HG02798 (cell line): ENCODE results near the gene TMEM54.

Source experiments
- ATAC-seq: cut with Tn5 transposase; IDR thresholded peaks from one replicate; pipeline ENCODE4 v1.9.1; 2021; ENCODE audit warnings: mild to moderate bottlenecking; ENCODE audit not compliant: unreplicated experiment, poor library complexity

The TMEM54 gene

DNA sequence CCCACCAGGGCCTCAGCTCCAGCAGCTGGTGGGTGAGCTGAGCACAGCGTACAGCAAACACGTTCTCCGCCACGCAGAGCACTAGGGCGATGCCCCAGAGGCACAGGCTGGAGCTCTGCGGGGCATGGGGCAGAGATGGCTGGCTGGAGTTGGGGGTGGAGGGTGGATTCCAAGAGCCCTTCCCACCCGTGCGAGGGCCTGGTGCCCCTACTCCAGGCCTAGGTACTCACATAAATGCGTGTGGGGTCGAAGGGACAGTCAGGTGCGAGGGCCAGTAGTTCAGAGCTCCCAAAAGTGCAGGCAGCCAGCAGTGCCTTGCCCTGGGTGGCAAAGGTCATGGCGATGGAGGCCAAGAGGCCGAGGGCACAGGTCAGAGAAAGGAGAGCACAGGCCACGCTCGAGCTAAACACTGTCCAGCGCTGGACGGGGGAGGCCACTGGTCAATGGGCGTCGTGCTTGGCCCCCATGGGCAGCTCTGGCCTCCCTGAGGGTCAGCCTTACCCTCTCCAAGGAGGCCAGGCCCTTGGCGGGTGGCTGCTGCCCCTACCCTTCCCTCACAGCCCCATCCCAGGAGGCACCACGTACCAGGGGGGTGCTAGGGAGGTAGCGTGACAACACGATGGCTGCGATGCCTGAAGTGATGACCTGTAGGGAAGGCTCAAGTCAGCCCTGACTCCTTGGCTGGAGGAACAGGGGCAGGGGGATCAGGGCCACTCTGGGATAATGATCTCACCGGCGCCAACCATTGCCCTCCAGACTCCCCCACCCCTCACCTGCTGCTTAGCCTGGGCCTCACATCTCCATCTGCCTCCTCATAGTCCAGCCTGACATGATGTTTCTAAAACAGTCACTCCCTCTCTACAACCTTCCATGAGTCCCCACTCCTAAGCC, 5.6 kb downstream of the TMEM54 start:
- no peak for ATAC-seq

DNA sequence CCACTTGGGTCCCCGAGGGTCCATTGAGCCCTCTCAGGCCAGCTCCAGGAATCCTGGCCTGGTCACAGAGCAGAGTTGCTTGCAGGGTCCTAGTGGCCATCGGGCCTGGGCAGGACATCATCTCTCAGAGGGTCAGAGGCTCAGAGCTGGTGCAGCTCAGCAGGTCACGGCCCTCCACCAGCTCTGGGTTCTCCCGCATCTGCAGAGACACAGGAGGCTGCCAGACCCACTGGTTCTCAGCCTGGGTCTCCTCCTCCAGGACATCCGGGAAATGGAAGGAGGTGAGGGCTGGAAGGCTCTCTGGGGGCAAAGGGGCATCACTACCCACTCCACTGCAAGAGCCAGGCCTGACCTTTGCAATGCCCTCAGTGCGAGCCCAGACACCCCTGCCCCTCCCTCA, 6.5 kb downstream of the TMEM54 start:
- ATAC-seq = no peak

DNA sequence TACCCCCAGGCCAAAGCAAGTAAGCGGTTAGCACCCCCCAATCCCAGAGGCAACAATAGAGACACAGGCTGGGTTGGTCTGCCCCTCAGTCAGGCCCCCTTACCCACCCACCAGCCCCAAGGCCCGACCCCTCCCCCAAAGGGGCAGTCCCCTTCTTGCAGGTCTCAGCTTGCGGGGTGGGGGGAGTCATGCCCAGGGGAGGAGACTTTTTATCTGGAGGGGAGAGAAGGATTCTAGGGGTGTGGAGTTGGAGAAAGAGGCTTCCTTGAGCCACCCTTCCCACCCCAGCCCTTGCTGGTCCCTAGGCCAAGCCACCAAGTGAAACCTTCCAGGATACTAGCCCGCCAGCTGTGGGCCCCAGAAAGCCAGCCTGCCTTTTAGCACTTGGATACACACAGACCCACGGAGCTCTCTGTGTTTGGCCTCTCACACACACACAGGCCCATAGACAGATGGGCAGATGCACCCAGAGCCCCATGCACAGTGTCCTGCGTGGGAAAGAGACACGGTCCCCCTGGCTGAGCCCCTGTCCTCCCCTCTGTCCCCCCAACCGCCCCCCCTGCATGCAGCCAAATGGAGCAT, 7.1 kb downstream of the TMEM54 start:
- no peak for ATAC-seq

DNA sequence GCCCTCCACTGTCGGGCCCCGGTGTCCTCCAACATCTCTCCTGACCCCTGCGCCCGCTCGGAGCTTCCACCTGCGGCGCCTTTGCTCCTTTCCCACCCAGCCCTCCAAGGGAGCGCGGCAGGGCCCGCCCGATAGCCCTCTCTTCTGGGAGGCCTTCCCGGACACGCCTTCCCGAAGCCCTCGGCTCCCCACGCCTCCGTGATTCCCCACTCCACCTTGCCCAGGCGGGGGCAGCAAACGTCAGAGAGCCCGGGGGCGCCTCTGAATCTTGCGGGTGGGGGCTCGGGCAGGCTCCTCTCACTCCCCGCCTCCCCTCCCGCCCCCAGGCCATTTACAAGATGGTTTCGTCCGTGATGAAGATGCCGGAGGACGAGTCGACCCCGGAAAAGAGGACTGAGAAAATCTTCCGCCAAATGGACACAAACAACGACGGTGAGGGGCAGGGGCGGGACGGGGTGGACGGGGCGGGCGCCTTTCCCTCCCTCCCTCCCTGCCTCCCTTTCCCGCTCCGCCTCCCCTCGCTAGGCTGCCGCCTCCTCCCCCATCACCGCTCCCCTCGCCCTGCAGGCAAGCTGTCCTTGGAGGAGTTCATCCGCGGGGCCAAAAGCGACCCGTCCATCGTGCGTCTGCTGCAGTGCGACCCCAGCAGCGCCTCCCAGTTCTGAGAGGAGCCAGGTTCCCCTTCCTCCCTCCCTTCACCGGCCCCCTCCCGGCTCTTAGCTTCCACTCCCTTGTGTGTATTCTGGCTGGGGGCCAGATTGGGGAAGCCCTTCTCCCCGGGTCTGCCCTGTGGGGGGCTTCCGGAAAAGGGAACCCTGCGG, 7.8 kb downstream of the TMEM54 start:
- no peak for ATAC-seq

DNA sequence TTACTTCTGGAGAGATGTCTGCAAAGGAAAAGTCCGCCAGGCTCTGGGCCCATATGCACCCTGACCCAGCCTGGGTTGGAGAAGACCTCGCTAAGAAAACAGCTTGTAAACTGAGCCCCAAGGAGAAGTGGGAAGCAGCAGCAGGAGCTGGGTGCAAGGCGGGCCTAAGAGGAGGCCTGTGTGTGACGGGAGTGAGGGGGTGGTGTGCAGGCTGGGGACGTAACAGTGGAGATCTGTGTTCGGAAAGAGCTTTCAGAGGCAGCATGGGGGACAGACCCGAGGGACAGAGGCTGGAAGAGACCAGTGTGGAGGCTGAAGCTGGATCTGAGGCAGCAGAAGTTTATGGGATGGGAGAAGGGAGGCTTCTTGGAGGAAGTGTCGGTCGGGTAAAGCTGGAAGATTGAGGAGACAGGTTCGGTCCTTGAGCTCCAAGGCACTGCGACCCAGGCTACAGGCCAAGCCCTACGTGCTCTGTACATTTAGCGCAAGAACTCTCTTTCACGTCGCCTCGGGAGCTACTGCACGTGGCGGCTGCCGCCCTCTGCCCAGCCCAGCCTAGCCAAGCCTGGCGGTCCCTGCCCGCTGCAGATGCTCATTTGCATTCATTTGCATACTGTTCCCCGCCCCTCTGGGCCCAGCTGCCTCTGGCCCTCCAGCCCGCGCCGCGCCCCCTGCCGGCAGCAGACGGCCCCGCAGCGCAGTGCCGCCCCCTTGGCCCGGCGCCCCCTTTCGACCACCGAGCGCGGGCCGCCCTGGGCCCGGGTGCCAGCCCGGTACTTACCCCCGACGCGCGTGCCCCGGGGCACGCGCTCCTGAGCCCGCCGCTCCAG, 8.6 kb downstream of the TMEM54 start:
- no peak for ATAC-seq

DNA sequence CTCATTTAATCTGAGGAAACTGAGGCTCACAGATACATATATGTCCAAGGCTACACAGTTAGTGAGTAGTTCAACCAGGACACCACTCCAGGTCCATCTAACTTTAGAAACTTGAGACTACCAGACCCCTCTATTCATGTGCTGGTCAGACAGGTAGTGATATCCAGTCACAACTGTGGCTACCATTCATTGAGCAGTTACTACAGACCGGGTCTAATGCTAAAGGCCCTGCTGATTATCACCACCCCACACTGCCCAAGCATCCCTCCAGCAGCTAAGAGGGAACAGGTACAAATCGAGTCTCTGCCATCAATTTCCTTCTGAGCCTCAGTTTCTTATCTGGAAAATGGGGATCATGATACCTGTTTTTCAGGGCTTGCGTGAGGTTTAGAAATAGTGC, 9.6 kb downstream of the TMEM54 start:
- no peak for ATAC-seq

DNA sequence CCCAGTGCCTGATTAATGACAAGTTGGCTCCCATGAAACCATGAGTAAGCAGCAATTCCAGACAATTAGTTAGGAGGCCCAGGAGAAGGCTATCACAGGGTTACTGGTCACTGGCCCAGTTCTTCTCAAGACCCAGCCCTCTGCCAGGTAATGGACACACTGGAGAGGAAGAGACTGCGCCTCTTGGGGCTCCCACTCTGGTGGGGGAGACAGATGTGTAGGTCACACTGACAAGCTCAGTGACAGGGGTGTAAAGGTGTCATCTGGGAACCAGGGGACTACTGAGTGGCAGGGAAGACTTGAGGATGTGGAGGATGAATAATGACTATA, 10.0 kb downstream of the TMEM54 start:
- ATAC-seq = no peak

DNA sequence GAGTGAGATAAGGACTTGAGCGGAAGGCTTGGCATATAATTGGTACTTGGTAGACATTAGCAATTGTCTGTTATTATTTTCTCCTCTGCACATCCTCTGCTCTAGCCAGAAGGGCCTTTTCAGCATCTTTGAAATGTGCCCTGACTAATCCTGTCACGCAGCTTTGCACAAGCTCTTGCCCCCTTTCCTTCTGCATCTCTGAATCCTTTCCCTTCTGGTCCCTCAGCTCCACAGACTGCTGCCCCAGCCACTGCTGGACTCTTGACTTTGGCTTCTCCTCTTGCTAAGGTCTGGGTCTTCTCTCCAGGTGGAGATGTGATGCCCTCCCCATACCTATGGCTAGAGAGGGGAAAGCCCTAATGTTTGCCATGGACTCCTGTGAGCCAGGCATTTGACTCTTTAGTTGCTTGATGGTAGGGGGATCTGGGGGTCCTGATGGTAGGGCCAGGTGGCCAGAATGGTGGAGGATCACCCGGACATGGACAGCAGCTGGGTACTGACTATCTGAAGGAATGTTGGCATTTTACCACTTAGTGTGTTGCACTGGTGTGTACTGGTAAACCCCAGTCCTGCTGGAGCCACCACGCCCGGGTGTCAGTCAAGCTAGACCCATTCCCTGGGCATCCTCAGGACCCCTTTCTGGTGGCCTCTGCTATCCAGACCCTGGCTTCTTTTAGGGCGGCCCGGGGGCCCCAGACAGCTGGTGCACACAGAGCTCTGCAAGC, 10.5 kb downstream of the TMEM54 start:
- ATAC-seq = no peak

DNA sequence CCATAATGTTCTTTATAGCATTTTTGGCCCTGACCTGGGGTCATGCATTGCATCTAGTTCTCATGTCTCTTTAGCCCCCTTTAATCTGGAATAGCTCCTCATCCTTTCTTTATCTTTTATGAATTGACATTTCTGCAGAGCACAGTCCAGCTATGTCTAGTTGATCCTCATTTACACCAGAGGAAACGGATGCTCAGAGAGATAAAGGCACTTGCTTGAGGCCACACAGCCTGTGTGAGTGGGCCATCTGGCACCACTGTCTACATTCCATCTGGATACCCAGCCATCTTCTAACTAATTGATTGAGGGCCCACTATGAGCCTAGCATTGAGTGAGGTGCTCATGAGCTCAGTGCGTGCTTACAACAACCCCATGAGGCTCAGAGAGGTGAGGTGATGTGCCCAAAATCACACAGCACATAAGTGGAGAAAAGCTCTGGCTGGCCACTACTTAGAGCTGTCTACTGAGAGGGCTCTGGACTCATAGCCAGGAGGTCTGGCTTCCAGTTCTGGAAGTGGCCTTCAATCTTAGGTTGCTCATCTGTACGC, 11.4 kb downstream of the TMEM54 start:
- no peak for ATAC-seq

DNA sequence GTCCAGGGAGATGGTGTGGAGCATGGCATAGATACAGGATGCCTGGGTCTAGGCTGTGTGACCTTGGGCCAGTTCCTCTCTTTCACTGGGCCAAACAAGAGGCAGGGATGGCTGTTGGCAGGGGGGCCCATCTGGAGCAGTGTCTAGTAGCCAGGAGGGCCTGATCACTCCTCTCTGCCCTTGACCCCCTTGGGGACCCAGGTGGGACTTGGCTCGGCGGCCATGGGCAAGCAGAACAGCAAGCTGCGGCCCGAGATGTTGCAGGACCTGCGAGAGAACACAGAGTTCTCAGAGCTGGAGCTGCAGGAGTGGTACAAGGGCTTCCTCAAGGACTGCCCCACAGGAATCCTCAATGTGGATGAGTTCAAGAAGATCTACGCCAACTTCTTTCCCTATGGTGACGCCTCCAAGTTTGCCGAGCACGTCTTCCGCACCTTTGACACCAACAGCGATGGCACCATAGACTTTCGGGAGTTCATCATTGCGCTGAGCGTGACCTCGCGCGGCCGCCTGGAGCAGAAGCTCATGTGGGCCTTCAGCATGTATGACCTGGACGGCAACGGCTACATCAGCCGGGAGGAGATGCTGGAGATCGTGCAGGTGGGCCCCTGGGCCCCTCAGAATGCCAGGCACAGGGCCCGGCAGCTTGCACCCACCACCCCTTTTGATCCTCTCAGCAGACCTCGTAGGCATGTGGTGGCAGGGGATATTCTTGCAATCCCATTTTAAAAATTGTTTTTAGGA, 12.3 kb downstream of the TMEM54 start:
- no peak for ATAC-seq

DNA sequence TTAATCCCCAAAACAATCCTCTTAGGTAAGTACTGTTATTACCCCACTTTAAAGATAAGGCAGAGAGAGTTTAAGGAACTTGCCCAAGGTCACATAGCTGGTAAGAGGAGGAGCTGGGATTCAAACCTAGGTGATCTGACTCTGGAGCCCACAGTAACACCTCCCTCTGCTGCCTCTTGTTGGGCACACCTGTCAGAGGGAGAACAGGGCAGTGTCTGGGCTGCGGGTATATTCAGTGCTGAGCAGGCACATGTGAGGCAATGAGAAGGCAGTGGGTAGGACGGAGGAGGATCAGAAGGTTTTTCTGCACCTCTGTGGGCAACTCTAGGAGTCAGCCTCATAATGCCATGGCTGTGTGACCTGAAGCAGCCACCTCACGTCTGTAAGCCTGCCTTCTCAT, 13.1 kb downstream of the TMEM54 start:
- no peak for ATAC-seq

DNA sequence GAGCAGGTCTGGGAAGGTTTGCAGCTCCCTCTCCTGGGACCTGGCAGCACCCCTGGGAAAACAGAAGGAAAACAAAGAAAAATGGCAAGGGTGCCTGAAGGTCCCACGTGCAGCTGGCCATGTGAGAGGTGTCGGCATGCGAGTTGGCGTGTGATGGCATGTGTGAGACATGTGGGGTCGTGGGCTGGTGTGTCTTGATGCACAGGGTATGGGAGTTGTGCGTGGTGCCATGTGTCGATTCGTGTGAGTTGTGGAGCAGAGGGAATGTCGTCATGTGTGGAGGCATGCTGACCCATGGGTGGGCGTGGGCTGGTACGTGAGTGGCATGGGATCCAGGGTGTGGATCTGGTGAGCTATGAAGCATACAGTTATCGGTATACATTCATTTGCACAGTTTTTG, 13.6 kb downstream of the TMEM54 start:
- no peak for ATAC-seq

DNA sequence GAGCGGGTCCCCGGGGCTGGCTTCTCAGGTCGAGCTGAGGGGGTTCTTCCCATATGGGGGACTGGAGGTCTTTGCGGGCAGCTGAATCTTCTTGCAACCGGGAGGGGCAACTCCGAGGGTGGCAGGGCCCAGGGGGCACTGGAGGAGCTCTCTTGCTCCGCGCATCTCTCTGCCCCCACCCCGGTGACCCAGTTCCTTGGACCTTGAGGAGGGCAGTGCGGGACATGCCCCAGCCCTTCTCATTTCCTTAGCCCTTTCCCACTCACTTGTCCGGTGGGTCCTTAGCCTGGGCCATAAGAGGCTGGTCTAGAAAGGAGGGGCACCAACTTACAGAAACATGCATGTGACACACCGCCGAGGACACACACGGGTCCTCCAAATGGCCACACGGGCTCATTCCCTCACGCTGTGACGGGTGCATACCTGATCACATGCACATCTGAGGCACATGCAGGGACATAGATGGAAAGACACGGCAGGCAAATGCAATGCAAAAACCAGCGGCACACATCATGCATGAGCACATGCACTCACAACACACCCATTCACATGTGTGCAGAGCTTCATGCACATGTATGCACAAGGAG, 14.3 kb downstream of the TMEM54 start:
- ATAC-seq = no peak

DNA sequence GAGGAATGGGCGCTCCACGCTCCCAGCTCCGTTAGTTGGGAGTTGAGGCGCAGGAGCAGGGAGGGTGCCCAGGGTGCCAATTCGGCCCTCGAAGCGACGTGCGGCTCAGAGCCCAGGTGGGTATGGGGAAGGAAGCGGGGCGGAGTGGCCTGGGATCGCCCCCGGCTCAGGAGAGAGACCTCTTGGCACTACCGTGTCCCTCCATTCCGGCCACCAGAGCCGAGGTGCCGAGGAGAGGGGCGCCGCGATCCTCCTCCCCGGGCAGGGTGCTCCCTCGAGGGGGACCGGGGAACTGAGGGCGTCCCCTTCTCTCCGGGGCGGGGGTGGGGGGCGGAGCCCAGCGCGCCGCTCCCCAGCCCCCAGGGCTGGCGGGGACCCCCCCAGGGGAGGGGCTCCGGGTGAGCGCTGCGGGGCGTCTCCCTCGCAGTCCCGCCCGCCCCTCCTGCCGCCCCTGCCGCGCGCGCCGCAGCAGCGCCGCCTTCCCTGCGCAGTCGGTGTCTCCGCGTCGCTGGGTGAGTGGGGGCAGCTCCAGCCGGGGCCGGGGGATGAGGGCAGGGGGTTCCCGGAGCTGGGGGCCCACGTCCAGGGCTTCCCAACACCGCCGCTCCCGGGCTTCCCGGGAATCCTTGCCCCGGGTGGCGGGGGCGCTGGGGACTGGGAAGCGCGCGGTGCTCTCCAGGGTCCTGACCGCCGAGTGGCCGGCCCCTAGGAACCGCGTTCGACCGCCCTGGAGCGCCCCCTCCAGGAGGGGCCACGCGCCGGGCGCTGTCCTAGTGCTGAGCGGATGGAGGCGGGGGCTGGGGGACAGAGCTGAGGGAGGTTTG, 15.0 kb downstream of the TMEM54 start, which contains the start of gene HPCA:
Gene HPCA, plus strand, starts transcription at position 488 of the 824 bp plus-strand sequence. CDS start 2,408 bp downstream, outside the sequence.
- no peak for ATAC-seq

DNA sequence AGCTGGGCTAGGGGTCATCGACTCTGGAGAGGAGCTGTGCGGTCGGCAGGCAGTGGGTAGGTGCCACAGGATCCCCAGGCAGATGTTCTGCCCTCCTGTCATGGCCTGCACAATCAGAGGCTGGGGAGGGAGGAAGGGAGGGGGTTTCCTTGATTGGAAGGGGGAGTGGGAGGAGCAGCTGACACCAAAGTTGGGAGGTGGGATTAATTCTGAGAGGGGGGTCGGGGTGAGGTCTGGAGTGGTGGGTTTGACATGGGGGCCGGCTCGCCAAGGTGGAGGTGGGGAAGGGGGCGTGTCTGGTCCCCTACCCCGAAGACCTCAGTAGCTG, 15.5 kb downstream of the TMEM54 start:
- no peak for ATAC-seq

DNA sequence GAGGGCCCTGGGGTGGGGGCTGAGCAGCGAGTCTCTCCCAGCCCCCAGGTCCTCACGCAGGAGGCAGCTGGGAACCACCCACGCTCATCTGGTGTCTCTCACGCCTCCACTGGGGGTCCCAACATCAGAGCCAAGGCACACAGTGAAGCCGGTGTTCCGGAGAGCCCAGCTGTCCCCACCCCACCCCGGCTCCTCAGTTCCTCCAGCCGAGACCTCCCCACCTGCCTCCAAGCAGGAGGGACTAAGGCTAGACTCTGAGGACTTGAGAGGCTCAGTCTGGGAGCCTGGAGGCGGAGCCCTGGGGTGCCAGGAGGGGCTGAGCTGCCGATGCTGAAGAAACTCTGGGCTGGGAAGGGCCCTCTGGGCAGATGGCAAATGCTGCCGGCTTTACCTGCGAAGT, 16.5 kb downstream of the TMEM54 start:
- no peak for ATAC-seq

DNA sequence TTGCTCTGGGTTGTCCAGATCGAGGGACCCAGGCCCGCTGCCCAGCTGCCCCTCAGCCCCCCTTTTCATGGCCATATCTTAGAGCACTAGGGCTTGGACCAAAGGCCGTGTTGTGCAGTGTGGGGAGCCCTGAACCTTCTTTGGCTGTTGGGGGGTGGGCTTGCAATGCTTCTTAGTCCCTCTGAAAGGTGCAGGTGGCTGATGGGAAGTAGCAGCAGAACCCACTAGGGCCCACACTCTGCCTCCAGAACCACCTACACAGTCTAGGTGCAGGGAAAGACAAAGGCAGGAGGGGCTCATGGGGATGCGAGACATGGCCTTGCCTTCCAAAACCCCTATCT, 17.2 kb downstream of the TMEM54 start:
- no peak for ATAC-seq
